Type B pancreatic cell (in vitro differentiated cells): Measurements from ENCODE around the gene BCAS3. TPM values are rescaled to one million over a fixed set of nuclear protein-coding genes. Genes with fewer than 3 reads are reported as not detected.

Source experiments
- DNase-seq: peaks from one replicate; pipeline ENCODE4 v3.0.0; 2021; ENCODE audit warnings: mixed read lengths; ENCODE audit not compliant: unreplicated experiment; ENCODE audit errors: extremely low spot score
- H3K27ac Mint-ChIP-seq: 2 replicates; pipeline ENCODE4 v1.8.0; 2021; ENCODE audit warnings: mild to moderate bottlenecking, mixed read lengths
- H3K27me3 Mint-ChIP-seq: 2 replicates; pipeline ENCODE4 v1.8.0; 2021; ENCODE audit warnings: mixed read lengths
- H3K36me3 Mint-ChIP-seq: 2 replicates; pipeline ENCODE4 v1.8.0; 2021; ENCODE audit warnings: mixed read lengths
- H3K4me1 Mint-ChIP-seq: one replicate; pipeline ENCODE4 v1.8.0; 2021; ENCODE audit warnings: mixed read lengths; ENCODE audit not compliant: unreplicated experiment
- H3K4me3 Mint-ChIP-seq: 2 replicates; pipeline ENCODE4 v1.8.0; 2021; ENCODE audit warnings: mild to moderate bottlenecking, mixed read lengths
- H3K9me3 Mint-ChIP-seq: 2 replicates; pipeline ENCODE4 v1.8.0; 2021; ENCODE audit warnings: mixed read lengths
- CTCF ChIP-seq: fragments of 200-600 bp; sonication (generic); conservative IDR thresholded peaks from 2 replicates; pipeline ENCODE4 v1.5.0; 2021; ENCODE audit warnings: antibody characterized with exemption, mild to moderate bottlenecking
- total RNA-seq: library from RNA; stranded (reverse); gene quantifications from 2 replicates; pipeline ENCODE4 v1.2.1, GENCODE V29; 2021; ENCODE audit warnings: low replicate concordance

The BCAS3 gene
- total RNA-seq, 1 donor from 2014 or later = 23.0 TPM

GRCh38 chr17:61219460-61219859, 541.8 kb downstream of the BCAS3 start:
- no peaks in the 10 kb centered on the region for H3K27me3 Mint-ChIP-seq
- H3K4me1 Mint-ChIP-seq = peaks cover 29% of the 10 kb centered on the region
- no peak for TF ChIP-seq CTCF
- no peak for DNase-seq
- no peak overlapping the region for H3K27ac Mint-ChIP-seq
- H3K36me3 Mint-ChIP-seq = no peaks in the 10 kb centered on the region
- H3K4me3 Mint-ChIP-seq = no peak overlapping the region
- no peaks in the 10 kb centered on the region for H3K9me3 Mint-ChIP-seq

GRCh38 chr17:61221181-61221580, 543.5 kb downstream of the BCAS3 start:
- no peak overlapping the region for H3K4me3 Mint-ChIP-seq
- H3K9me3 Mint-ChIP-seq = no peaks in the 10 kb centered on the region
- TF ChIP-seq CTCF = no peak
- H3K27ac Mint-ChIP-seq = no peak overlapping the region
- no peaks in the 10 kb centered on the region for H3K36me3 Mint-ChIP-seq
- peaks cover 32% of the 10 kb centered on the region for H3K4me1 Mint-ChIP-seq
- H3K27me3 Mint-ChIP-seq = no peaks in the 10 kb centered on the region
- DNase-seq = no peak

- Mint-ChIP-seq H3K27me3 (no peaks in the 10 kb centered on the region), H3K9me3 (no peaks in the 10 kb centered on the region), H3K36me3 (no peaks in the 10 kb centered on the region), H3K4me3 (no peak overlapping the region), H3K27ac (no peak overlapping the region), H3K4me1 (peaks cover 37% of the 10 kb centered on the region)
- TF ChIP-seq CTCF = no peak
- no peak for DNase-seq
Measured at GRCh38 chr17:61221597-61222471, 544.2 kb downstream of the BCAS3 start.

GRCh38 chr17:61223725-61224124, 546.1 kb downstream of the BCAS3 start:
- H3K4me1 Mint-ChIP-seq = peaks cover 30% of the 10 kb centered on the region
- H3K27ac Mint-ChIP-seq = no peak overlapping the region
- H3K9me3 Mint-ChIP-seq = no peaks in the 10 kb centered on the region
- DNase-seq = no peak
- H3K4me3 Mint-ChIP-seq = no peak overlapping the region
- no peaks in the 10 kb centered on the region for H3K36me3 Mint-ChIP-seq
- no peaks in the 10 kb centered on the region for H3K27me3 Mint-ChIP-seq
- TF ChIP-seq CTCF = no peak

- no peak for DNase-seq
- no peak for TF ChIP-seq CTCF
- no peaks in the 10 kb centered on the region for H3K9me3 Mint-ChIP-seq
- no peaks in the 10 kb centered on the region for H3K36me3 Mint-ChIP-seq
- H3K4me3 Mint-ChIP-seq = peak overlapping the region; percentile 5
- no peaks in the 10 kb centered on the region for H3K27me3 Mint-ChIP-seq
- no peak overlapping the region for H3K27ac Mint-ChIP-seq
- peaks cover 24% of the 10 kb centered on the region for H3K4me1 Mint-ChIP-seq
Measured at GRCh38 chr17:61225178-61225882, 547.7 kb downstream of the BCAS3 start.
